RPMI8226 (cell line): ENCODE results near the gene PDE11A.

ENCODE experiments used
- DNase-seq: peaks from one replicate; pipeline ENCODE4 v3.0.0-alpha.2; 2015

The PDE11A gene

GRCh38 chr2:177688844-177689243 is 383.7 kb downstream of the PDE11A start:
- DNase-seq: no peak

- DNase-seq: no peak
Measured at GRCh38 chr2:177683661-177684069, 388.9 kb downstream of the PDE11A start.

GRCh38 chr2:177682836-177683660 is 389.5 kb downstream of the PDE11A start:
- no peak for DNase-seq

- no peak for DNase-seq
Measured at GRCh38 chr2:177682006-177682405, 390.6 kb downstream of the PDE11A start.

- DNase-seq: no peak
Measured at GRCh38 chr2:177680866-177681712, 391.5 kb downstream of the PDE11A start.

- DNase-seq: no peak
Measured at GRCh38 chr2:177679611-177680605, 392.7 kb downstream of the PDE11A start.

GRCh38 chr2:177678939-177679338 is 393.6 kb downstream of the PDE11A start:
- DNase-seq: no peak

- DNase-seq: no peak
Measured at GRCh38 chr2:177676636-177677035, 395.9 kb downstream of the PDE11A start.

- DNase-seq: no peak
Measured at GRCh38 chr2:177675825-177676224, 396.8 kb downstream of the PDE11A start.

GRCh38 chr2:177675350-177675821 is 397.2 kb downstream of the PDE11A start:
- no peak for DNase-seq

GRCh38 chr2:177673602-177674595 is 398.7 kb downstream of the PDE11A start:
- no peak for DNase-seq

GRCh38 chr2:177671662-177672061 is 400.9 kb downstream of the PDE11A start:
- no peak for DNase-seq

- no peak for DNase-seq
Measured at GRCh38 chr2:177670791-177671535, 401.6 kb downstream of the PDE11A start.

- no peak for DNase-seq
Measured at GRCh38 chr2:177669625-177670330, 402.8 kb downstream of the PDE11A start.

- DNase-seq: no peak
Measured at GRCh38 chr2:177669201-177669600, 403.4 kb downstream of the PDE11A start.

- DNase-seq: no peak
Measured at GRCh38 chr2:177668617-177669016, 404.0 kb downstream of the PDE11A start.

- no peak for DNase-seq
Measured at GRCh38 chr2:177667626-177668025, 405.0 kb downstream of the PDE11A start.

GRCh38 chr2:177666408-177666807 is 406.2 kb downstream of the PDE11A start:
- no peak for DNase-seq

- no peak for DNase-seq
Measured at GRCh38 chr2:177665948-177666347, 406.6 kb downstream of the PDE11A start.

- DNase-seq: no peak
Measured at GRCh38 chr2:177665328-177665727, 407.2 kb downstream of the PDE11A start.
